ENCODE measurements around the gene ZNF813. TPM values are rescaled to one million over a fixed set of nuclear protein-coding genes. Genes with fewer than 3 reads are reported as not detected.
"Not testable (repeated sequence)": the region's sequence is repeated elsewhere in the genome, so short reads cannot be mapped to it uniquely, and the experiment has no call there.

Gene ZNF813
- 7.2 TPM for polyA plus RNA-seq

DNA sequence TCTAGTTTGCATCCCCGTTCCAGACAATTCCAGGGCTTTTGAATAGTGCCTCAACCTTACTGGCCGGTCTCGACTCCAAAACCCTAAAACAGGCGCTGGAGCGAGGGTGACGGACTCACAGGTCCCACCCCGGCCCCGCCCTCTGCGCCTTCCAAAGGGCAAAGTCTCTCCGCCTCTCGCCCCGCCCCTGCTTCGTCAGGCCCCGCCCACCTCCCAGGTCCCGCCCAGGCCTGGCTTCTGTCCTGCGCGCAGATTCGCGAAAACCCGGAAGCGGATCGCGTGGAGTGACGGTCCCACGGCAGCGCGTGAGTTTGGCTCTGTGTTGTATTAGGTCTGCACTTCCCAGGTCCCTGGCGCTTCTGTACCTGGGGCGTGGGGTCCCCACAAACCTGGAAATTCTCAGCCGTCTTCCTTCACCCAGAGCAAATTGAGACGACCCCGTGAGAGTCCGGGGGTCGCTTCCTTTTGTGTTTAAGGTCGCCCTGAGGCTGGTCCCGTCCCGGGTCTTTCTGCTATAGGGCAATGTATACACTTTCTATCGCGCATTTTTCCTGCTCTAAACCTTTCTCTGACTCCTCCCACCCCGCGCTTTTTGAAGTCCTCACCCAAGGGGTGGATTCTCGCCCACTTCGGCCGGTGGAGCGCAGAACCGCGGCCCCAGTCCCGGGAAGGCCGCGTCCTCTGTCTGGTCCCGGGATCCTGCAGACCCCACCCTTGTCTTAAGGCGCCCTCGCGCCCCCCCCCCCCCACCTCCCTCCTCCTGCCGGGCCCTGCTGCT lies at the start of gene ZNF813:
ZNF813 (plus strand) TSS at position 249 of the 778 bp plus-strand sequence. CDS start 16,090 bp downstream, outside the sequence.
- peaks cover 8% of the 10 kb centered on the region for H3K27me3 Mint-ChIP-seq
- H3K4me3 Mint-ChIP-seq, result peak within 1 kb of the TSS; percentile 91 to 99 (median 98)
- peak within 1 kb of the TSS; percentile 89 to 93 (median 93) for H3K27ac Mint-ChIP-seq
- H3K36me3 Mint-ChIP-seq, result peaks cover 7% of the 10 kb centered on the region
- peaks cover 18 to 21% (median 20%) of the 10 kb centered on the region in 3 donors for H3K4me1 Mint-ChIP-seq
- peaks cover 6 to 19% (median 7%) of the 10 kb centered on the region in 3 donors for H3K9me3 Mint-ChIP-seq

DNA sequence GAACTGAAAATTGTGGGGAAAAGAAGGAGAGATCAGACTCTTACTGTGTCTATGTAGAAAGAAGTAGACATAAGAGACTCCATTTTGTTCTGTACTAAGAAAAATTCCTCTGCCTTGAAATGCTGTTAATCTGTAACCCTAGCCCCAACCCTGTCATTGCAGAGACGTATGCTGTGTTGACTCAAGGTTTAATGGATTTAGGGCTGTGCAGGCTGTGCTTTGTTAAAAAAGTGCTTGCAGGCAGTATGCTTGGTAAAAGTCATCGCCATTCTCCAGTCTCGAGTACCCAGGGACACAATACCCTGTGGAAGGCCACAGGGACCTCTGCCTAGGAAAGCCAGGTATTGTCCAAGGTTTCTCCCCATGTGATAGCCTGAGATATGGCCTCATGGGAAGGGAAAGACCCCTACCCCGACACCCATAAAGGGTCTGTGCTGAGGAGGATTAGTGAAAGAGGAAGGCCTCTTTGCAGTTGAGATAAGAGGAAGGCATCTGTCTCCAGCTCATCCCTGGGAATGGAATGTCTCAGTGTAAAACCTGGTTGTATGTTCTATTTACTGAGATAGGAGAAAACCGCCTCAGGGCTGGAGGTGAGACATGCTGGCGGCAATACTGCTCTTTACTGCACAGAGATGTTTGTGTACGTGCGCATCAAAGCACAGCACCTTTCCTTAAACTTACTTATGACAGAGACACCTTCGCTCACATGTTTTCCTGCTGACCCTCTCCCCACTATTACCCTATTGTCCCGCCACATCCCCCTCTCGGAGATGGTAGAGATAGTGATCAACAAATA lies 46.8 kb upstream of the ZNF813 start:
- not testable (repeated sequence) for H3K36me3 Mint-ChIP-seq, H3K27ac Mint-ChIP-seq, H3K27me3 Mint-ChIP-seq, H3K4me3 Mint-ChIP-seq, H3K4me1 Mint-ChIP-seq
- peaks cover under 1 to 13% (median 7%) of the 10 kb centered on the region in 3 donors for H3K9me3 Mint-ChIP-seq

DNA sequence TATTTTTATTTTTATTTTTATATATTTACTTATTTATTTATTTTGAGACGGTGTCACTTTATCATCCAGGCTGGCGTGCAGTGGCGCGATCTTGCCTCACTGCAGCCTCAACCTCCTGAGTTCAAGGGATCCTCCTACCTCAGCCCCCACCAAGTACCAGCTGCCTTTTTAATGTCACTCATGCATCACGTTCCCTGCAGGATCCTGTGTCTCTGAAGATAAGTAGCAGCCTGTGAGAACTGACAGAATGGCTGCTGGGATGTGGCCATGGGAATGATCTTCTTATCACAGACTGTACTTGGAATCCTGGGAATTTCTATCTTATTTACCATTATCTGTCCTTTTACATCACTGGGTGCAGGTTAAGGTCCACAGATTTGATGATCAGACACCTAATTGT lies 45.0 kb upstream of the ZNF813 start:
- peaks cover 0 to 8% (median 1%) of the 10 kb centered on the region in 3 donors for H3K9me3 Mint-ChIP-seq
- no peak overlapping the region for H3K27ac Mint-ChIP-seq
- H3K27me3 Mint-ChIP-seq, result no peaks in the 10 kb centered on the region
- no peaks in the 10 kb centered on the region for H3K36me3 Mint-ChIP-seq
- H3K4me3 Mint-ChIP-seq, result no peak overlapping the region
- peaks cover 0 to 3% (median 2%) of the 10 kb centered on the region in 3 donors for H3K4me1 Mint-ChIP-seq

DNA sequence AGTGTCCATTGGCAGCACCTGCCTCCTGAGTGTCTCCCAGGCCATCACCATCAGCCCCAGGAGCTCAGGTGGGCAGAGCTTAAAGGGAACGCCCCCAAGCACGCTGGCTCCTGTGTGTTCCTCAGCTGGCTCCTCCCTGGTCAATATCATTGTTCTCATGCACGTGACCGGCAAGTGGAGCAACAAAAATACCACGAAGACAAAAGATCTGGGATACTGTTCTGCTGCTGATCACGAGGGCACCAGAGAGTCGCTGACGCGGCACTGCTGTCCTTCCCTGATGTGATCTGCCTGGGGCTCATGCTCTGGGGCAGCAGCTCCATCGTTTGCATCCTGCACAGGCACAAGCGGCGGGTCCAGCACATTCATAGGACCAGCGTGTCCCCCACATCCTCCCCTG lies 44.5 kb upstream of the ZNF813 start:
- not testable (repeated sequence) for H3K4me1 Mint-ChIP-seq, H3K9me3 Mint-ChIP-seq, H3K27me3 Mint-ChIP-seq, H3K4me3 Mint-ChIP-seq, H3K36me3 Mint-ChIP-seq, H3K27ac Mint-ChIP-seq

DNA sequence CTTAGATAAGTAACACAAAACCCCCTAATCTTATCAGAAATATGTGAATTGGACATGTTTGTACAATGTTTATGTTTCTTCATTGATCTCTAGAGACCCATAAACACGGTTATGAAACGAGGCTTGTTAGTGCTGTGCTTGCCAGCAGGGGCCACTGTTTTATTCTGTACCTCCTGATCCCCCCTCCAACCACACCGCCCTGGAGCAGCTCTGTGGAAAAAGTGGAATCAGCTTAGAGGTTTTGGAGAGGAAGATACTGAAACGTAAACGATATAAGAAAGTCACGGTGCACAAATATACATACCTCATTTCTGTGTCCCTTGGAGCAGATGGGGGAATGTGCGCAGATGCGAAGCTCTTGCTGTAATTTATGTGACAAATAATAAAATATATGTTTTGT lies 43.9 kb upstream of the ZNF813 start:
- not testable (repeated sequence) for H3K9me3 Mint-ChIP-seq, H3K4me1 Mint-ChIP-seq, H3K4me3 Mint-ChIP-seq, H3K36me3 Mint-ChIP-seq, H3K27ac Mint-ChIP-seq, H3K27me3 Mint-ChIP-seq

DNA sequence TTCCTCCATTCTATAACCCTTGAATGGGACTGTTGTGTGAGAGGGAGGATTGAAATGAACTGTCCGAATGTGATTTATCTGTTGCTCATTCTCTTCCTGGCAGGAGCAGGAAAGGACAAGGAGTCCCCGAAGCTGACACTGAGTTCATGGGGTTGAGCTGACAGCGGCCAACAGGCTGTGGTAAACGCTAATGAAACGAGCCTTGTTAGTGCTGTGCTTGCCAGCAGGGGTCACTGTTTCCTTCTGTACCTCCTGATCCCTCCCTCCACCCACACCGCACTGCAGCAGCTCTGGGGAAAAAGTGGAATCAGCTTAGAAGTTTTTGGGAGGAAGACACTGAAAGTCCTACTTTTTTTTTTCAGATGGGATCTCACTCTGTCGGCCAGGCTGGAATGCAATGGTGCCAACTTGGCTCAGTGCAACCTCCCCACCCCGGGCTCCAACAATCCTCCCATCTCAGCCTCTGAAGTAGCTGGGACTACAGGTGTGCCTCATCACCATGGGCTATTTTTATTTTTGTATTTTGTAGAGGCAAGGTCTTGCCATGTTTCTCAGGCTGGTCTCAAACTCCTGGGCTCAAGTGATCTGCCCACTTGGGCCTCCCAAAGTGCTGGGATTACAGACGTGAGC lies 42.5 kb upstream of the ZNF813 start:
- no peak overlapping the region for H3K4me3 Mint-ChIP-seq
- peaks cover 0 to 3% (median 2%) of the 10 kb centered on the region in 3 donors for H3K4me1 Mint-ChIP-seq
- H3K36me3 Mint-ChIP-seq, result no peaks in the 10 kb centered on the region
- H3K27ac Mint-ChIP-seq, result no peak overlapping the region
- no peaks in the 10 kb centered on the region for H3K27me3 Mint-ChIP-seq
- H3K9me3 Mint-ChIP-seq, result no peaks in the 10 kb centered on the region

DNA sequence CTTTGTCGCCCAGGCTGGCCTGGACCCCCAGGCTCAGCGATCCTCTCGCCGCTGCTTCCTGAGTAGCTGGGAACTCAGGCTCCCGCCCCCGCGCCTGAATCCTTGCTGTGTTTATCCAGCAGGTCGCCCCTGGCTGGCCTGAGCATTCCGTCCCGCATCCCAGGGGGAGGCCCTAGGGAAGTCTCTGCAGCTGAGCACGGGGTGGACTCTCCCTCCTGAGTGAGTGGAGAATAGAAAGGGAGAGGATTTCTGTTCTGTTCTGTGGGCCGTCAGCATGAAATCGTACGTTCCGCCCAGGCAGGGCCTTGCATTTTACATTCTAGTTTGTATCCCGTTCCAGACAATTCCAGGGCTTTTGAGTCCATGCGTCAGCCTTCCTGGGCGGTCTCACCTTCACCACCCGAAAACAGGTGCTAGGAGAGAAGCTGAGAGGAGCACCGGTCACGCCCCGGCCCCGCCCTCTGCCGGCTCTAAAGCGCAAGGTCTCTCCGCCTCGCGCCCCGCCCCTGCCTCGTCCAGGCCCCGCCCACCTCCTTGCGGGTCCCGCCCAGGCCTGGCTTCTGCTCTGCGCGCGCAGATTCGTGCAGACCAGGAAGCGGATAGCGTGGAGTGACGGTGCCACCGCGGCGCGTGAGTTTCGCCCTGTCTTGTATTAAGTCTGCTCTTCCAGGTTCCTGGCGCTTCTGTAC lies 36.0 kb upstream of the ZNF813 start, which contains the start of gene ZNF761:
ZNF761 (plus strand) TSS at position 586 of the 689 bp plus-strand sequence. CDS start 15,285 bp downstream, outside the sequence.
- peaks cover 18% of the 10 kb centered on the region for H3K36me3 Mint-ChIP-seq
- H3K9me3 Mint-ChIP-seq, result peaks cover 0 to 8% (median 5%) of the 10 kb centered on the region in 3 donors
- H3K4me1 Mint-ChIP-seq, result peaks cover 6 to 20% (median 10%) of the 10 kb centered on the region in 3 donors
- H3K27me3 Mint-ChIP-seq, result no peaks in the 10 kb centered on the region
- H3K27ac Mint-ChIP-seq, result peak within 1 kb of the TSS; percentile 95 to 100 (median 97)
- peak within 1 kb of the TSS; percentile 97 to 100 (median 98) for H3K4me3 Mint-ChIP-seq

DNA sequence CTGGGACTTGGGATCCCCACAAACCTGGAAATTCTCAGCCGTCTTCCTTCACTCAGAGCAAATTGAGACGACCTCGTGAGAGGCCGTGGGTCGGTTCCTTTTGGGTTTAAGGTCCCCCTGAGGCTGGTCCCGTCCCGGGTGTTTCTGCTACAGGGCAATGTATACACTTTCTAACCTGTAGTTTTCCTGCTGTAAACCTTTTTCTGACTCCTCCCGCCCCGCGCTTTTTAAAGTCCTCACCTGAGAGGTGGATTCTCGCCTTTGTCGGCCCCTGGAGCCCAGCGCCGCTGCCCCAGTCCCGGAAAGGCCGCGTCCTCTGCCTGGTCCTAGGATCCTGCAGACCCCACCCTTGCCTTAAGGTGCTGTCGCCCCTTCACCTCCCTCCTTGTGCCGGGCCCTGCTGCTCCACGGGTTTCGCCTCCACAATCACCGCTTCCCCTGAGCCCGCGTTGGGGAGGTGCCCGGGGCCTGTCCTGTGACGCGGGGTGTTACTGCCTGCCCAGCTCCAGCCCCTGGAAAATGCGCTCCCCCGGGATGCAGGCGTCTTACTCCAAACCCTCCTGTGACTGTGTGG lies 35.4 kb upstream of the ZNF813 start:
- H3K36me3 Mint-ChIP-seq, result peaks cover 18% of the 10 kb centered on the region
- peak overlapping the region; percentile 95 to 100 (median 97) for H3K27ac Mint-ChIP-seq
- H3K4me1 Mint-ChIP-seq, result peaks cover 6 to 20% (median 10%) of the 10 kb centered on the region in 3 donors
- H3K27me3 Mint-ChIP-seq, result no peaks in the 10 kb centered on the region
- peak overlapping the region; percentile 97 to 100 (median 98) for H3K4me3 Mint-ChIP-seq
- peaks cover 0 to 8% (median 5%) of the 10 kb centered on the region in 3 donors for H3K9me3 Mint-ChIP-seq

DNA sequence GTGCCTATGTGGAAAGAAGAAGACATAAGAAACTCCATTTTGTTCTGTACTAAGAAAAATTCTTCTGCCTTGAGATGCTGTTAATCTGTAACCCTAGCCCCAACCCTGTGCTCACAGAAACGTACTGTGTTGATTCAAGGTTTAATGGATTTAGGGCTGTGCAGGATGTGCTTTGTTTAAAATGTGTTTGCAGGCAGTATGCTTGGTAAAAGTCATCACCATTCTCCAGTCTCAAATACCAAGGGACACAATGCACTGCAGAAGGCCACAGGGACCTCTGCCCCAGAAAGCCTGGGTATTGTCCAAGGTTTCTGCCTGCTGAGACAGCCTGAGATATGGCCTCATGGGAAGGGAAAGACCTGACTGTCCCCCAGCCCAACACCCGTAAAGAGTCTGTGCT lies 23.7 kb upstream of the ZNF813 start:
- not testable (repeated sequence) for H3K27me3 Mint-ChIP-seq, H3K27ac Mint-ChIP-seq, H3K4me1 Mint-ChIP-seq, H3K4me3 Mint-ChIP-seq
- Mint-ChIP-seq H3K36me3 (peaks cover 40% of the 10 kb centered on the region), H3K9me3 (peaks cover 15 to 25% (median 24%) of the 10 kb centered on the region in 3 donors)

DNA sequence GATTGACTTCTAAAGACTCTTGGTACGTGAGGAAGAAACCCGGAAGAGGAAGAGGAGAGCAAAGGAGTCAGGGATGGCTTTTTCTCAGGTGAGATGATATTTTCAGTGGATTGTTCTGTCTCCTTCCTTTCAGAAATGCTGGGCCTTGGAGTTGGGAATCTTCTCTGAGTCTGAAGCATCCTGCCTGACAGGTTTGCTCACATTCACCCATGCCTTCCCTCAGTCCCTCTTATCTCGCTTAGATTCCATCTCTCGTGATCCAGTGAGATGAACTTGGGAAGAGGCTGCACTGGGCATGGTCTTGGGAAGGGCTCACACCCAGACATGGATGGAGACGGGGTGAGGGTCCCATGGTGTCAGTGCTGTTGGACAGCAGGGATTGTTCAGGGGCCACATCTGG lies 20.3 kb upstream of the ZNF813 start:
- peaks cover 13 to 32% (median 23%) of the 10 kb centered on the region in 3 donors for H3K9me3 Mint-ChIP-seq
- H3K36me3 Mint-ChIP-seq, result peaks cover 41% of the 10 kb centered on the region
- not testable (repeated sequence) for H3K4me1 Mint-ChIP-seq, H3K27ac Mint-ChIP-seq, H3K4me3 Mint-ChIP-seq, H3K27me3 Mint-ChIP-seq

DNA sequence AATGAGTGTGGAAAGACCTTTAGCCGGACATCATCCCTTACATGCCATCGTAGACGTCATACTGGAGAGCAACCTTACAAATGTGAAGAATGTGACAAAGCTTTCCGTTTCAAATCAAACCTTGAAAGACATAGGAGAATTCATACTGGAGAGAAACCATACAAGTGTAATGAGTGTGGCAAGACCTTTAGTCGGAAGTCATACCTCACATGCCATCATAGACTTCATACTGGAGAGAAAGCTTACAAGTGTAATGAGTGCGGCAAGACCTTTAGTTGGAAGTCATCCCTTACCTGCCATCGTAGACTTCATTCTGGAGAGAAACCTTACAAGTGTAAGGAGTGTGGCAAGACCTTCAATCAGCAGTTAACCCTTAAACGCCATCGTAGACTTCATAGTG lies 11.7 kb upstream of the ZNF813 start:
- H3K27me3 Mint-ChIP-seq, result no peaks in the 10 kb centered on the region
- no peaks in the 10 kb centered on the region for H3K4me1 Mint-ChIP-seq
- H3K27ac Mint-ChIP-seq, result no peak overlapping the region
- H3K36me3 Mint-ChIP-seq, result peaks cover 34% of the 10 kb centered on the region
- no peak overlapping the region for H3K4me3 Mint-ChIP-seq
- H3K9me3 Mint-ChIP-seq, result peaks cover 34 to 49% (median 41%) of the 10 kb centered on the region in 3 donors

DNA sequence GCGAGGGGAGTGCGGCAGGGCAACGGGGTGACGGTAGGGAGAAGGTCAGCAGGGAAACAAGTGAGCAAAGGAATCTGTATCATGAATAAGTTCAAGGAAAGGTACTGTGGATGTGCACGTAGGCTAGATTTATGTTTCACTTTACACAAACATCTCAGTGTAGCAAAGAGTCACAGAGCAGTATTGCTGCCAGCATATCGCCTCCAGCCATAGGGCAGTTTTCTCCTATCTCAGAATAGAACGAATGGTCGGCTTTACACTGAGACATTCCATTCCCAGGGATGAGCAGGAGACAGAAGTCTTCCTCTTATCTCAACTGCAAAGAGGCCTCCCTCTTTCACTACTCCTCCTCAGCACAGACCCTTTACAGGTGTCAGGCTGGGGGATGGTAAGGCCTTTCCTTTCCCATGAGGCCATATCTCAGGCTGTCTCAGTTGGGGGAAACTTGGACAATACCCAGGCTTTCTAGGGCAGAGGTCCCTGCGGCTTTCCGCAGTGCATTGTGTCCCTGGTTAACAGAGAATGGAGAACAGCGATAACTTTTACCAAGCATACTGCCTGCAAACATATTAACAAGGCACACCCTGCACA lies 7.3 kb upstream of the ZNF813 start:
- H3K27ac Mint-ChIP-seq, result not testable (repeated sequence)

DNA sequence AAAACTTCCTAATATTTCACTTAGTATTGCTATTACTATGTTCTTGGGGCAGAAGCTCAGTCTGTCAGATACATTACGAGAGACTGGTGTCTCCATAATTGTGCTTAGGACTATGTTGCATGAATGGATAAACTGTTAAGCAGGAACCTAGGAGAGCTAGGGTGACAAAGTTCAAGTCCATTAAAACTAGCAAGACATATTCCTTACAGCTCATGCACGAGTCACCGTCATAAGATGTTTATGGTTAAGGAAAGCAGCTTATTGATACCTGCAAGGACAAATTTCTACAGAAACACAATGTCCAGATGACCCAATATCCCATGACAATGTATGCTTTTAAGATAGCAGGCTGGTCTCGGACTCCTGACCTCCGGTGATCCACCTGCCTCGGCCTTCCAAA lies 5.7 kb upstream of the ZNF813 start:
- Mint-ChIP-seq H3K4me3 (no peak overlapping the region), H3K36me3 (peaks cover 4% of the 10 kb centered on the region), H3K27me3 (peaks cover 8% of the 10 kb centered on the region), H3K4me1 (peaks cover 0 to 2% (median 2%) of the 10 kb centered on the region in 3 donors), H3K27ac (no peak overlapping the region), H3K9me3 (peaks cover 22 to 33% (median 29%) of the 10 kb centered on the region in 3 donors)

More for the DNA sequence above, 7.3 kb upstream of the ZNF813 start:
- not testable (repeated sequence) for H3K27me3 Mint-ChIP-seq, H3K4me1 Mint-ChIP-seq
- Mint-ChIP-seq H3K4me3 (peak overlapping the region in 1 of 4 donors; percentile 18), H3K36me3 (peaks cover 11% of the 10 kb centered on the region), H3K9me3 (peaks cover 33 to 47% (median 45%) of the 10 kb centered on the region in 3 donors)

DNA sequence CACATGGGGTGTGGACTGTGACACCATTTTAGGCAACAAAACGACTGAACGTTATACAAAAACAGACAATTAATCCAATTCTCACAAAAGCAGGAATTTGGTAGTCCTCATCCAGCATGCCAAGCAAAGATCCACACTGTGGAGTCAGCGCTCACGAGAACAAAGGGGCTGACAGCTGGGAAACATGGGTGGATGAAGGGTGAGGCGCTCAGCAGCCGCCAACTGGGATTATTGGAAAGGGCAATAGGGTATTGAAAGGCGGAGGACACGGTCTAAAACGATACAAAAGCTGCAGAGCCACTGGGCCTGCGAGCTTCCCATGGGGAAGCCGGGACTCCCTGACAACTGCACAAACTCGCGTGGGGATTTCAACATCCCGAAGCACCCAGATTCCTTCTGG lies 4.7 kb upstream of the ZNF813 start:
- H3K9me3 Mint-ChIP-seq, result peaks cover 17 to 28% (median 26%) of the 10 kb centered on the region in 3 donors
- no peak overlapping the region for H3K4me3 Mint-ChIP-seq
- peaks cover 4% of the 10 kb centered on the region for H3K36me3 Mint-ChIP-seq
- H3K27me3 Mint-ChIP-seq, result peaks cover 8% of the 10 kb centered on the region
- peaks cover 2 to 8% (median 4%) of the 10 kb centered on the region in 3 donors for H3K4me1 Mint-ChIP-seq
- no peak overlapping the region for H3K27ac Mint-ChIP-seq

All from IgD-negative memory B cell (primary cell).